ENCODE measurements around the gene TMC1. TPM values are rescaled to one million over a fixed set of nuclear protein-coding genes. Genes with fewer than 3 reads are reported as not detected.

The TMC1 gene
- total RNA-seq, 1 donor: 0.36 TPM

DNA sequence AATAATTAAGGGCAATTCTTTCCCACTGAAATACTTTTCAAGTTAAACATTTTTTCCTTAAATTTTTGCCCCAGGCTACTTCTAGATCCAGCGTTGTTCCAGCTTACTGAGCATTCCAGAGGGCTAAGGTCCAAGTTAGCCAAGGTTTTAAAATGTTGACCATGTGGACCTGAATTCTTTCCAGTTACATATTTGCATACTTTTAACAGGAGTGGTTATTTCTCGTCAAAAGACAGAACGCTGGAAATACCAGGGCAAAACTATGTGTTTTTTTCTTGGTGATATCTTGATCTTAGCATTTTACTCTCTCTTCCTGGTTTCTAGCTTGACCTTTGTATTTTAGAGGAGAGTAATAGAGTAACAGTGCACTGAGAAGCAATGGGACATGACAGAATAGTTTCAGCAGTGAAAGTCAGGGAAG lies 32.8 kb downstream of the TMC1 start:
- H3K4me3 ChIP-seq (ENCODE audit: low read depth, low read length): no peak overlapping the region
- peak; percentile 99 for DNase-seq (ENCODE audit: low read depth)
- TF ChIP-seq, protein P1, sequence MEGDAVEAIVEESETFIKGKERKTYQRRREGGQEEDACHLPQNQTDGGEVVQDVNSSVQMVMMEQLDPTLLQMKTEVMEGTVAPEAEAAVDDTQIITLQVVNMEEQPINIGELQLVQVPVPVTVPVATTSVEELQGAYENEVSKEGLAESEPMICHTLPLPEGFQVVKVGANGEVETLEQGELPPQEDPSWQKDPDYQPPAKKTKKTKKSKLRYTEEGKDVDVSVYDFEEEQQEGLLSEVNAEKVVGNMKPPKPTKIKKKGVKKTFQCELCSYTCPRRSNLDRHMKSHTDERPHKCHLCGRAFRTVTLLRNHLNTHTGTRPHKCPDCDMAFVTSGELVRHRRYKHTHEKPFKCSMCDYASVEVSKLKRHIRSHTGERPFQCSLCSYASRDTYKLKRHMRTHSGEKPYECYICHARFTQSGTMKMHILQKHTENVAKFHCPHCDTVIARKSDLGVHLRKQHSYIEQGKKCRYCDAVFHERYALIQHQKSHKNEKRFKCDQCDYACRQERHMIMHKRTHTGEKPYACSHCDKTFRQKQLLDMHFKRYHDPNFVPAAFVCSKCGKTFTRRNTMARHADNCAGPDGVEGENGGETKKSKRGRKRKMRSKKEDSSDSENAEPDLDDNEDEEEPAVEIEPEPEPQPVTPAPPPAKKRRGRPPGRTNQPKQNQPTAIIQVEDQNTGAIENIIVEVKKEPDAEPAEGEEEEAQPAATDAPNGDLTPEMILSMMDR (IDR thresholded peaks at IDR 0.05; ENCODE audit: insufficient read depth, low read length): no peak

DNA sequence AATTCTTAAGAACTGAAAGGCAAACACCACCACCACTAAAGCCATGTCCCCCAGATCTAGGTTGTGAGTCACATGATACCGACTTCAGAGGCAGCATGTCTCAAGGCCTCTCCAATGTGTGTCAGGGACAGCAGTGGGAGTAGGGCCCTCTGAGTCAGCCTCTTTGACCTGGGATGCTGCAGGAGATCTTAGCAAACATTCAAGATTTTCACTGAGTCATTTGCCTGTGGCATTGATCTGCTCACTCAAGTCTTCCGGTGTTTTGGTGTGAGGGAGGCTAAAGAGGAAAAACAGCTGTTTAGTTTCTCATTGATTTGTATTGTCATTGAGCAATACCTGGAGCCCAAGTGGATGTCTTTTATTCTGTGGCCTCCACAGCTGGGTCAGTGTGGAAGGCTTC lies 36.1 kb downstream of the TMC1 start:
- DNase-seq (ENCODE audit: low read depth): peak; percentile 84
- H3K4me3 ChIP-seq (ENCODE audit: low read depth, low read length): no peak overlapping the region
- TF ChIP-seq, protein P1 (IDR thresholded peaks at IDR 0.05; ENCODE audit: insufficient read depth, low read length): no peak

DNA sequence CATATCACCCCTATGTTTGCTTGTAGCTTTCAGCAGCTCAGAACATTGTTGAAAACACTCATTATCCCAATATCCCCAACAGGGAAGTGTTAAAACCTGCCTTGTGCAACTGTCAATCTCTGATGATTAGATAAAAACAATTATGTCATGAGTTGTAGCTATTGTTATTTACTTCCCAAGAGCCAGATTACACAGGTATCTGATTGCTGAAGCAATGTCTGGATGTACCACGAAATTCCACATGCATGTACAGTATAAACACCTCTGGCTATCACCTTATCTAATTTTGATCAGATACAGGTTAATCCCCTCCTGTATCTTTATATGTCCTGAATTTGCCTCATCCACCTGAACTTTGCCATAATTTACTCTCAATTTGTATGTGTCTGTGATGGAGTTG lies 38.7 kb downstream of the TMC1 start:
- no peak overlapping the region for H3K4me3 ChIP-seq (ENCODE audit: low read depth, low read length)
- DNase-seq (ENCODE audit: low read depth): no peak
- TF ChIP-seq, protein P1 (IDR thresholded peaks at IDR 0.05; ENCODE audit: insufficient read depth, low read length): no peak

DNA sequence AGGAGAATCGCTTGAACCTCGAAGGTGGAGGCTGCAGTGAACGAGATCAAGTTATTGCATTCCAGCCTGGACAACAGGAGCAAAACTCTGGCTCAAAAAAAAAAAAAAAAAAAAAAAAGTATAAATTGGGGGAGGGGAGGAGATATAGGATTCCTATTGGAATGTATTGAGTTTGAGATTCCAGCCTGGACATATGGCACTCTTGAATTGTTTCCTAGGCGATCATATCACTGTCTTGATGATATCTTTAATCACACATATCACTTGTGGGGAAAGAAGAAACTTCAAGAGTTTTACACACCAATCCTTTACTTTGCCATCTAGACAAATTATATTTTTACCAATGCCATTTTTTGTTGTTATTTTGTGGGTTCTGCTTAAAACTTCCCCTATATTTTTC lies 42.4 kb downstream of the TMC1 start:
- TF ChIP-seq, protein P1 (IDR thresholded peaks at IDR 0.05; ENCODE audit: insufficient read depth, low read length): no peak
- H3K4me3 ChIP-seq (ENCODE audit: low read depth, low read length): no peak overlapping the region
- no peak for DNase-seq (ENCODE audit: low read depth)

DNA sequence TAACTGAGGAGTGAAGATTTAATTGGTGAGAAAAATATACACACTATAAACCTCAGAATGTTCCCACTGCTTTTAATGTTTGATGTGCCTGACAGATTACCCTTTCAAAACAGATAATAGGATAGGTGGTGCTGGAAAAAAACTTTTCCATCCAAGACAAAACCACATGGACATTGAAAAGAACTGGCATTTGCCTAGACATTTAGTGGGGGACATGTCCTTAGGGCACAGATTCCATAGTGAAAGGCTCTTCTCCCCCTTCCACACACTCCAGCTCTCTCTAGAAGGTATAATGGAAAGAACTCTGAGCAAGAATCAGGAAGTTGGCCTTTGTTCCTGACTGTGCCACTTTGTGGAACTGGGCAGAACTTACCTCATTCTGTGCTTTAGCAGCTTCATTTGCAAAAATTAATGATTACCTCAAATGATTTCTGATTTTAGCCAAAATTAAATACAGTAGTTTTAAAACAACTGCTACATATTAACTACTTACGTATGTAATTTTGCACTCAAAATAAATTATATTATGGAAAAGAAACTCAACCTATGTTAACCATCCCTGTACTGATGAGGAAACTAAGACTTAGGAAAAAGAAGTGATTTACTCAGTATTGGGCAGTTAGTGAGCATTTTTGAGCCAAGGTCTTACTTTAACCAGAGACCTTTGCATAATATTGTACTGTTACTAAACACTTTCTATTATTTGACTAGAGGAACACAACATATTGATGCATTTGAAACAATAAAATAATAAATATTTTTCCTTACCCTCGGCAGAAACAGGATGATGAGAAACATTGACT lies 43.3 kb downstream of the TMC1 start:
- DNase-seq (ENCODE audit: low read depth): no peak
- TF ChIP-seq, protein P1 (IDR thresholded peaks at IDR 0.05; ENCODE audit: insufficient read depth, low read length): no peak
- no peak overlapping the region for H3K4me3 ChIP-seq (ENCODE audit: low read depth, low read length)

DNA sequence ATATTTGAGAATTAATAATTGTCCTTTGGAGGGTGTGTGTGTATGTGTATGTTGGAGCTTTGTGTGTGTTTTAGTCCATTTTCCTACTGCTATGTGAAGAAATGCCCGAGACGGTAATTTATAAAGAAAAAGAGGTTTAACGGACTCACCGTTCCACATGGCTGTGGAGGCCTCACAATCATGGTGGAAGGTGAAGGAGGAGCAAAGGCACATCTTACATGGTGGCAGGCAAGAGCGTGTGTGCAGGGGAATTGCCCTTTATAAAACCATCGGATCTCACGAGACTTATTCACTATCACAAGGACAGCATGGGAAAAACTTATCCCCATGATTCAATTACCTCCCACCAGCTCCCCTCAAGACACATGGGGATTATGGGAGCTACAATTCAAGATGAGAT lies 44.1 kb downstream of the TMC1 start:
- no peak overlapping the region for H3K4me3 ChIP-seq (ENCODE audit: low read depth, low read length)
- DNase-seq (ENCODE audit: low read depth): no peak
- TF ChIP-seq, protein P1 (IDR thresholded peaks at IDR 0.05; ENCODE audit: insufficient read depth, low read length): no peak

All from fibroblast of the aortic adventitia (primary cell).